ENCODE measurements around the gene CYB5R4.
"Not testable (repeated sequence)": the region's sequence is repeated elsewhere in the genome, so short reads cannot be mapped to it uniquely, and the experiment has no call there.

CYB5R4 gene

GRCh38 chr6:83867527-83868161 is 8.2 kb downstream of the CYB5R4 start:
- peak; percentile 48 for DNase-seq

GRCh38 chr6:83868639-83869038 is 9.2 kb downstream of the CYB5R4 start:
- DNase-seq, result peak; percentile 60

- no peak for DNase-seq
Measured at GRCh38 chr6:83870649-83871048, 11.2 kb downstream of the CYB5R4 start.

- DNase-seq, result no peak
Measured at GRCh38 chr6:83872386-83873118, 13.1 kb downstream of the CYB5R4 start.

- no peak for DNase-seq
Measured at GRCh38 chr6:83873869-83874268, 14.4 kb downstream of the CYB5R4 start.

- DNase-seq, result no peak
Measured at GRCh38 chr6:83875843-83876242, 16.4 kb downstream of the CYB5R4 start.

GRCh38 chr6:83878902-83879644 is 19.6 kb downstream of the CYB5R4 start:
- no peak for DNase-seq

- DNase-seq, result no peak
Measured at GRCh38 chr6:83879746-83880145, 20.3 kb downstream of the CYB5R4 start.

- DNase-seq, result no peak
Measured at GRCh38 chr6:83883240-83883639, 23.8 kb downstream of the CYB5R4 start.

GRCh38 chr6:83884523-83884922 is 25.0 kb downstream of the CYB5R4 start:
- peak; percentile 42 for DNase-seq

GRCh38 chr6:83885984-83886383 is 26.5 kb downstream of the CYB5R4 start:
- DNase-seq, result no peak

- DNase-seq, result no peak
Measured at GRCh38 chr6:83889621-83890020, 30.1 kb downstream of the CYB5R4 start.

- DNase-seq, result no peak
Measured at GRCh38 chr6:83890520-83890919, 31.0 kb downstream of the CYB5R4 start.

GRCh38 chr6:83891586-83891985 is 32.1 kb downstream of the CYB5R4 start:
- DNase-seq, result no peak

- DNase-seq, result no peak
Measured at GRCh38 chr6:83893024-83893423, 33.5 kb downstream of the CYB5R4 start.

GRCh38 chr6:83897094-83897493 is 37.6 kb downstream of the CYB5R4 start:
- not testable (repeated sequence) for DNase-seq

- no peak for DNase-seq
Measured at GRCh38 chr6:83901624-83902023, 42.1 kb downstream of the CYB5R4 start.

GRCh38 chr6:83904395-83904794 is 44.9 kb downstream of the CYB5R4 start:
- no peak for DNase-seq

- no peak for DNase-seq
Measured at GRCh38 chr6:83905648-83906047, 46.2 kb downstream of the CYB5R4 start.

- DNase-seq, result not testable (repeated sequence)
Measured at GRCh38 chr6:83907623-83908390, 48.3 kb downstream of the CYB5R4 start.

- peak; percentile 78 for DNase-seq
Measured at GRCh38 chr6:83908813-83909212, 49.3 kb downstream of the CYB5R4 start.

GRCh38 chr6:83911278-83911677 is 51.8 kb downstream of the CYB5R4 start:
- DNase-seq, result peak; percentile 29

- DNase-seq, result peak; percentile 34
Measured at GRCh38 chr6:83914953-83915352, 55.5 kb downstream of the CYB5R4 start.
